ENCODE results near the gene CR1.
"Not testable (repeated sequence)": the region's sequence is repeated elsewhere in the genome, so short reads cannot be mapped to it uniquely, and the experiment has no call there.

CR1 gene

DNA sequence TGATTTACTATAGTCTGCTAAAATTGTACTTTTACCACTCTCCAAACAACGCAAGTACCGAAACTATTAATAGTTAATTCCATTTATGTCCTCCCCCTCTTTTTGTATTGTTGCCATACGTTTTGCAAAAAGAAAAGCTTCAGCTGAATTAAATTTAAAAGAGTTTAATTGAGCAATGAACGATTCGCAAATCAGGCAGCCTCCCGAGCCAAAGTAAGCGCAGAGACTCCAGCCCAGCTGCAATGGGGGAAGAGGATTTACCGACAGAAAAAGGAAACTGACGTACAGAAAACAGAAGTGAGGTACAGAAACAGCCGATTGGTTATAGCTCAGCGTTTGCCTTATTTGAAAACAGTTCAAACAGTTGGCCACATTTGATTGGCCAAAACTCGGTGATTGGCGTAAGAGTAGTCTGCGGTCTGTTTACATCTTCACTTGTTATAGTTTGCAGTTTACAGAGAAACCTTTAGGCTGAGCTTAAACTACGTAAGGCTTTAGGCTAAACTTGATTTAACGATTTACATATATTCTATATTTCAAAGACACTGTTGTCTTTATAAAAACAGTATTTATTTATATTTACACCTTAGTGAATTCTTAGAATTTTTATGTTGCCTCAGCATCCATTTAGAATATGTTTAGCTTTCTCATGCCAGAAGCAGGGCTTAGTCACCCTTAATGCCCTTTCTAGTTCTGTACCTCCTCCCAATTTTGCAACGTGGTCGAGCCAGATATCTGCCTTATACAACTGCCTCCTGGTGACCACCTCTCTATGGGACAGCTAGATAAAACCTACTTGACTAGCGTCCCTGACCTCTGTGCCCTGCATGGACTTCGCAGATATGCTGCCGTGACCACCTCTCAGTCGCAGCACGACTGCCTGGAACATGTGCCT is 23.8 kb downstream of the CR1 start:
- Mint-ChIP-seq H3K27me3 (no peaks in the 10 kb centered on the region), H3K4me3 (no peak overlapping the region), H3K9me3 (no peaks in the 10 kb centered on the region), H3K36me3 (peaks cover 12% of the 10 kb centered on the region), H3K4me1 (peaks cover 3% of the 10 kb centered on the region), H3K27ac (peak overlapping the region; percentile 5)
- ATAC-seq (ENCODE audit: low read depth) (no peak), DNase-seq (ENCODE audit: low spot score in 2 of 2) (no peak)

DNA sequence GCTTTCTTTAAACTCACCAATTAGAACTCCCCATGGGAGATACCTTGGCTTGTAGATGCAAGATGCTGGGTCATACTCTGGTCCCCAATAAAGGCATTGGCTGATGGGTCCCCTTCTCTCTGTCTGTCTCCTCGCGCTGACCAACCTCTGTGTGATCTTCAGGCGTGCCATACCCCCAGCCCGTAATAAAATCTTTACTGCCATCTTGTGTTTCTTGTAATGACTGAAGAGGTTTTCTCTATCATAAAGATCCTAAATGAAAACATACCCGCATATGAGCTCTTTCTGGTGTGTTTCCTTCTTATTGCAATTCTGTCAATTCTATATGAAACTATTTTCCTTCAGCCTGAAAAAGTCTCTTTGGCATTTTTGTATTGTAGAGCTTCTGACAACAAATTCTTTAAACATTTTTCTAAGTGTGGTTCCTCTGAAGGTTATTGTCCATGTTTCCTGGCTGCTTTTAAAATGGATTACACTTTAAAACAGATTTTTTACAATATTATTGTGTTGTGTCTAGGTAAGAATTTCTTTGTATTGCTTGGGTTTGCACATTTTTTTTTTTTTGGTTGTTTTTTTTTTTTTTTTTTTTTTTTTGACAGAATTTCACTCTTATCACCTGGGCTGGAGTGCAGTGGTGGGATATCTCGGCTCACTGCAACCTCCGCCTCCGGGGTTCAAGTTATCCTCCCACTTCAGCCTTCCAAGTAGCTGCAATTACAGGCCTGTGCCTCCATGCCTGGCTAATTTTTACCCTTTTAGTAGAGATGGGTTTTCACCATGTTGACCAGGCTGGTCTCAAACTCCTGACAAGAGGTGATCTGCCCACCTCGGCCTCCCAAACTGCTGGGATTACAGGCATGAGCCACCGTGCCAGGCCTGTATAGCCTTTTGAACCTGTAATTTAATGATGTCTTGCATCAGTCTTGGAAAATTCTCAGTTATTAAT is 24.7 kb downstream of the CR1 start:
- Mint-ChIP-seq H3K36me3 (peaks cover 15% of the 10 kb centered on the region), H3K27ac (peak overlapping the region; percentile 5)
- H3K9me3 Mint-ChIP-seq; H3K4me1 Mint-ChIP-seq; DNase-seq (ENCODE audit: low spot score in 2 of 2); H3K4me3 Mint-ChIP-seq; ATAC-seq (ENCODE audit: low read depth); H3K27me3 Mint-ChIP-seq: not testable (repeated sequence)

DNA sequence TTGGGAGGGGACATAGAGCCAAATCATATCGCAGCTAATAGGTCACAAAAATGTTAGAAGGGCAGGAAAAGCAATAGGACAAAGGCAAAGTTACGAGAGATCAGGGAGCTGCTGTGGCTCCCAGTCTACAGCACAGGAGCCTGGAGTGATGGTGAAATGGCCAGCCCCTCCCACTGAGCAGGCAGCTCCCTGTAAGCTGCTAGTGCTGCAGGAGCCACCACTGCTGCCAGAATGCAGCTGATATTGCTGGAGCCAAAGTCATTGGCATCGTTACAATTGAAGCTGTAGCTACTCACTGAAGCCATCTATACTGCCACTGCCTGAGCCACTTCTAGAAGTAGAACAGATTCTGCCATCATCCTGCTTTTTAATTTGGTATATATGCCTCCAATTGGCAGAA is 29.3 kb downstream of the CR1 start:
- H3K4me1 Mint-ChIP-seq; H3K9me3 Mint-ChIP-seq; H3K27ac Mint-ChIP-seq; ATAC-seq (ENCODE audit: low read depth); DNase-seq (ENCODE audit: low spot score in 2 of 2); H3K4me3 Mint-ChIP-seq; H3K27me3 Mint-ChIP-seq: not testable (repeated sequence)
- H3K36me3 Mint-ChIP-seq, result peaks cover 10% of the 10 kb centered on the region

DNA sequence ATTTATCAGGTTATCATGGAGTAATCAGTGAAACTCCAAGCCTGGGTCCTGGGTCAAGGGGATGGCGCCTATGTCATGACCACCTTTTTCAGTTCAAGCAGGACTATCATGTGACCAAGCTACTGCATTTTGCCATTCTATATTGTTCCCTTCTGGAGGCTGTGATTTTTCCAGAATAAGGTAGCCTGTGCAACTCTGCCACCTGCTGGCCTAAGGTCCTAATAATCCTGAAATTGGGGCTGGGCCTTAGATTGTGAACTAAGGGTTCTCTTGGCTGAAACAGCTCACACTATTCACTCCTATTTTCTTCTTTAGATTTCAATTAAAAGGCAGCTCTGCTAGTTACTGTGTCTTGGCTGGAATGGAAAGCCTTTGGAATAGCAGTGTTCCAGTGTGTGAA is 32.4 kb downstream of the CR1 start:
- not testable (repeated sequence) for DNase-seq (ENCODE audit: low spot score in 2 of 2); H3K9me3 Mint-ChIP-seq; H3K4me3 Mint-ChIP-seq; H3K36me3 Mint-ChIP-seq; ATAC-seq (ENCODE audit: low read depth); H3K4me1 Mint-ChIP-seq; H3K27ac Mint-ChIP-seq; H3K27me3 Mint-ChIP-seq

DNA sequence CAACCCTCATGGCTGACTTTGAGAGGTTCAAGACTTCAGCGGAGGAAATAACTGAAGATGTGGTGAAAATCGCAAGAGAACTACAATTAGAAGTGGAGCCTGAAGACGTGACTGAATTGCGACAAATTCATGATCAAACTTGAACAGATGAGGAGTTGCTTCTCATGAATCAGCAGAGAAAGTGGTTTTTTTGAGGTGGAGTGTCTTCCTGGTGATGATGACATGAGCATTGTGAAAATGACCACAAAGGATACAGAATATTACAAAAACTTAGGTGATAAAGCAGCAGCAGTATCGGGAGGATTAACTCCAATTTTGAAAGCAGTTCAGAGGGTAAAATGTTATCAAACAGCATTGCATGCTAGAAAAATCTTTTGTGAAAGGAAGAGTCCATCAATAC is 40.3 kb downstream of the CR1 start:
- H3K36me3 Mint-ChIP-seq; H3K27me3 Mint-ChIP-seq; H3K4me3 Mint-ChIP-seq; H3K9me3 Mint-ChIP-seq; DNase-seq (ENCODE audit: low spot score in 2 of 2); H3K27ac Mint-ChIP-seq; ATAC-seq (ENCODE audit: low read depth); H3K4me1 Mint-ChIP-seq: not testable (repeated sequence)

DNA sequence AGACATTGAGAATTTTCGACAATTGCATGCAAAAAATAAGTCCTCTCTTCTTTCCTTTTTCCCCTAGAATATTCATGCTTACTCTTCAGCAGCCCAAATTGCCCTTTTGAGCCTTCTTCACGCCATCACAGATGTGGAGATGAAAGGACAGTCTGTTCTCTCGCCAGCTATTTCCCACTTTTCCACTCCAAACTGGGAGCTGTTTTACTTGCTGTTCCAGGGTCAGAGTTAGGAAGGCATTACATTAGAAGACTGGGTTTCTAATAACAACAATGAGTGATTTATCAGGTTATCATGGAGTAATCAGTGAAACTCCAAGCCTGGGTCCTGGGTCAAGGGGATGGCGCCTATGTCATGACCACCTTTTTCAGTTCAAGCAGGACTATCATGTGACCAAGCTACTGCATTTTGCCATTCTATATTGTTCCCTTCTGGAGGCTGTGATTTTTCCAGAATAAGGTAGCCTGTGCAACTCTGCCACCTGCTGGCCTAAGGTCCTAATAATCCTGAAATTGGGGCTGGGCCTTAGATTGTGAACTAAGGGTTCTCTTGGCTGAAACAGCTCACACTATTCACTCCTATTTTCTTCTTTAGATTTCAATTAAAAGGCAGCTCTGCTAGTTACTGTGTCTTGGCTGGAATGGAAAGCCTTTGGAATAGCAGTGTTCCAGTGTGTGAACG is 50.9 kb downstream of the CR1 start:
- H3K4me1 Mint-ChIP-seq; H3K9me3 Mint-ChIP-seq; H3K36me3 Mint-ChIP-seq; H3K4me3 Mint-ChIP-seq; H3K27me3 Mint-ChIP-seq; DNase-seq (ENCODE audit: low spot score in 2 of 2); ATAC-seq (ENCODE audit: low read depth); H3K27ac Mint-ChIP-seq: not testable (repeated sequence)

DNA sequence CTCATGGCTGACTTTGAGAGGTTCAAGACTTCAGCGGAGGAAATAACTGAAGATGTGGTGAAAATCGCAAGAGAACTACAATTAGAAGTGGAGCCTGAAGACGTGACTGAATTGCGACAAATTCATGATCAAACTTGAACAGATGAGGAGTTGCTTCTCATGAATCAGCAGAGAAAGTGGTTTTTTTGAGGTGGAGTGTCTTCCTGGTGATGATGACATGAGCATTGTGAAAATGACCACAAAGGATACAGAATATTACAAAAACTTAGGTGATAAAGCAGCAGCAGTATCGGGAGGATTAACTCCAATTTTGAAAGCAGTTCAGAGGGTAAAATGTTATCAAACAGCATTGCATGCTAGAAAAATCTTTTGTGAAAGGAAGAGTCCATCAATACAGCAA is 58.9 kb downstream of the CR1 start:
- not testable (repeated sequence) for H3K27ac Mint-ChIP-seq; H3K4me3 Mint-ChIP-seq; DNase-seq (ENCODE audit: low spot score in 2 of 2); ATAC-seq (ENCODE audit: low read depth); H3K27me3 Mint-ChIP-seq; H3K9me3 Mint-ChIP-seq; H3K36me3 Mint-ChIP-seq; H3K4me1 Mint-ChIP-seq

DNA sequence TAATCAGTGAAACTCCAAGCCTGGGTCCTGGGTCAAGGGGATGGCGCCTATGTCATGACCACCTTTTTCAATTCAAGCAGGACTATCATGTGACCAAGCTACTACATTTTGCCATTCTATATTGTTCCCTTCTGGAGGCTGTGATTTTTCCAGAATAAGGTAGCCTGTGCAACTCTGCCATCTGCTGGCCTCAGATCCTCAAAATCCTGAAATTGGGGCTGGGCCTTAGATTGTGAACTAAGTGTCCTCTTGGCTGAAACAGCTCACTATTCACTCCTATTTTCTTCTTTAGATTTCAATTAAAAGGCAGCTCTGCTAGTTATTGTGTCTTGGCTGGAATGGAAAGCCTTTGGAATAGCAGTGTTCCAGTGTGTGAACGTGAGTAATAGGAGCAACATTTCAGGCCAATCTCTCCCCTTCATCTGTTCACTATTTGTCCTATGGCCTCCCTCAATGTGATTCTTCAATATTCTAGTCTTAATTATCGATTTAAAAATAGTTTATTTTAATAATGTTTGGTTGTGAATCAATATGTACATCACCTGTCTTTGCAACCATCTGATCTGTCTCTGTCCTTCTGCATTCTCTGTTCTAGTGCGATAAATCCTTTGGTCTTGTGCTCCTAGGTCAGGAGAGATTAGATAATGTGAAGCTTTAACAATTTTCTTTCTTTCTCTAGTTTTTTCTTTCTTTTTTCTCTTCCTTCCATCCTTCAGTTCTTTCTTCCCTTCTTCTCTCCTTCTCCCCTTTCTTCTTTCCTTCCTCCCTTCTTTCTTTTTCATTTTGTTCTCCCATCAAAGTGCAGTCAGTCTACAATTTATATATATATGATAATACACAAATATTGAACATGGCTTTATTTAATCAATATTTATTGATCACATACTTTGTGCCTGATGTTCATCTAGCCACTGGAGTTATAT is 69.8 kb downstream of the CR1 start:
- no peaks in the 10 kb centered on the region for H3K9me3 Mint-ChIP-seq

DNA sequence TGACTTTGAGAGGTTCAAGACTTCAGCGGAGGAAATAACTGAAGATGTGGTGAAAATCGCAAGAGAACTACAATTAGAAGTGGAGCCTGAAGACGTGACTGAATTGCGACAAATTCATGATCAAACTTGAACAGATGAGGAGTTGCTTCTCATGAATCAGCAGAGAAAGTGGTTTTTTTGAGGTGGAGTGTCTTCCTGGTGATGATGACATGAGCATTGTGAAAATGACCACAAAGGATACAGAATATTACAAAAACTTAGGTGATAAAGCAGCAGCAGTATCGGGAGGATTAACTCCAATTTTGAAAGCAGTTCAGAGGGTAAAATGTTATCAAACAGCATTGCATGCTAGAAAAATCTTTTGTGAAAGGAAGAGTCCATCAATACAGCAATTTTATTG is 76.0 kb downstream of the CR1 start:
- H3K4me1 Mint-ChIP-seq; ATAC-seq (ENCODE audit: low read depth); H3K9me3 Mint-ChIP-seq; H3K4me3 Mint-ChIP-seq; H3K27ac Mint-ChIP-seq; H3K27me3 Mint-ChIP-seq; DNase-seq (ENCODE audit: low spot score in 2 of 2): not testable (repeated sequence)
- peaks cover 19% of the 10 kb centered on the region for H3K36me3 Mint-ChIP-seq

More for the DNA sequence above, 69.8 kb downstream of the CR1 start:
- Mint-ChIP-seq H3K27ac (no peak overlapping the region), H3K36me3 (peaks cover 20% of the 10 kb centered on the region), H3K27me3 (no peaks in the 10 kb centered on the region), H3K4me1 (no peaks in the 10 kb centered on the region), H3K4me3 (no peak overlapping the region)
- ATAC-seq (ENCODE audit: low read depth) (no peak), DNase-seq (ENCODE audit: low spot score in 2 of 2) (no peak)

DNA sequence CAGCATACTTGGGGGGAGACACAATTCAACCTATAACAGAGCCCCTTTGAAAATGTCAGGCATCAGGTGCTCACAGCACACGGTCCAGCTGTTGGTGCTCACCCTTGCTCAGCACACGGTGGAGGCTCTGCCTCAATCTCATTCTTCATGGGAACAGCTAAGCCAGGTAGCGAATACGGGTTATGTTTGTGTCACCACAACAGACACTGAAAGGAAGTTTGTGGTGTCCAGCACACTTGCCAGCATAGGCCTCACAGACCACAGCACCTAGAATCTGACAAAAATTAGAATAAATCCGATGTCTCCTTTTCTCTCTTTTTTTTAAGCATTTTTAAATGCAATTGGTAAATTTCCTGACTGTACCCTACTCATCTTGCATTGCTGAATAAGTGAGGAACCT is 77.1 kb downstream of the CR1 start:
- peaks cover 18% of the 10 kb centered on the region for H3K36me3 Mint-ChIP-seq
- H3K27ac Mint-ChIP-seq, result peak overlapping the region; percentile 70
- not testable (repeated sequence) for H3K4me3 Mint-ChIP-seq; H3K4me1 Mint-ChIP-seq; H3K9me3 Mint-ChIP-seq; ATAC-seq (ENCODE audit: low read depth); DNase-seq (ENCODE audit: low spot score in 2 of 2); H3K27me3 Mint-ChIP-seq

DNA sequence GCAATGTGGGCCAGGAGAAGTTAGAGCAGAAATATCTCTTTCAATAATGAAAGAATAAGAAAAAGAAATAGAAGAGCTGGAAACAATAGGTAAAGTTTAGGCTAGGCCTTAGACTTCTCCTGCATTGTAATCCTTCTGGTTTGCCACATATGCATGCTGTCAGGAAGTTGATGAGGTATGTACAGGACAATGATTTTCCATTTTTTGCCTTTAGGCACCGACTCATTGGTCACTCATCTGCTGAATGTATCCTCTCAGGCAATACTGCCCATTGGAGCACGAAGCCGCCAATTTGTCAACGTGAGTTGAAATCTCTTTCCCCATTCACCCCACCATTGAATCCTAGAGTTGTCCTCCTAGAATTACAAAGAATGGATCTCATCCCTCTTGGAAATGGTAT is 79.4 kb downstream of the CR1 start:
- not testable (repeated sequence) for H3K4me1 Mint-ChIP-seq; H3K27me3 Mint-ChIP-seq; DNase-seq (ENCODE audit: low spot score in 2 of 2); H3K27ac Mint-ChIP-seq; H3K9me3 Mint-ChIP-seq; H3K4me3 Mint-ChIP-seq; ATAC-seq (ENCODE audit: low read depth)
- peaks cover 23% of the 10 kb centered on the region for H3K36me3 Mint-ChIP-seq

DNA sequence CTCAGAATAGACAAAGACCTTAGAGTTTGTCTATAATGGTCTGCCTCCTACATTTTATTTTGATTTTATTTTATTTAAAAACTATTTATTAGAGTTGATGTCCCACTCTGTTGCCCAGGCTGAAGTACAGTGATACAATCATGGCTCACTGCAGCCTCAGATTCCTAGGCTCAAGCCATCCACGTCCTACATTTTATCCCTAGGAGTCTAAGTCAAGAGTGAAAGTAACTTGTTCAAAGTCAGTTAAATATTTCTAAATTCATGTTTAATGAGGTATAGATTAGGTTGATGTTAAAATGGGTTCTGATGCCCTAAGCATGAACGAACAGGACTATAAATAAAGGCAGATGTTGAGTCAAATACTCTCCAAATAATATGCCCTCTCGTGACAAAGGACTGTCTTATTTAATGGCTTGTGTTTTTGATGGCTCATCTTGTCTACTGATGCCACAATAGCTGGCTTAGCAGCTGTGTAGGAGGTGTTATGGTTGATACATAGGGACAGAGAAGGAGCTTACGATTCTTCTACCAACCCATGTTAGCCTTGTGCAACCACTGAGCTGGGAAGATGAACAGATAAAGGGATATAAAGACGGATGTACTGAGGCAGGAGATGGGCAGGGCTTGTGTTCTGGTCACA is 83.0 kb downstream of the CR1 start:
- Mint-ChIP-seq H3K4me1 (peaks cover 2% of the 10 kb centered on the region), H3K36me3 (peaks cover 41% of the 10 kb centered on the region), H3K9me3 (no peaks in the 10 kb centered on the region), H3K4me3 (no peak overlapping the region), H3K27me3 (no peaks in the 10 kb centered on the region), H3K27ac (peak overlapping the region; percentile 71)
- no peak for DNase-seq (ENCODE audit: low spot score in 2 of 2)
- ATAC-seq (ENCODE audit: low read depth), result no peak

DNA sequence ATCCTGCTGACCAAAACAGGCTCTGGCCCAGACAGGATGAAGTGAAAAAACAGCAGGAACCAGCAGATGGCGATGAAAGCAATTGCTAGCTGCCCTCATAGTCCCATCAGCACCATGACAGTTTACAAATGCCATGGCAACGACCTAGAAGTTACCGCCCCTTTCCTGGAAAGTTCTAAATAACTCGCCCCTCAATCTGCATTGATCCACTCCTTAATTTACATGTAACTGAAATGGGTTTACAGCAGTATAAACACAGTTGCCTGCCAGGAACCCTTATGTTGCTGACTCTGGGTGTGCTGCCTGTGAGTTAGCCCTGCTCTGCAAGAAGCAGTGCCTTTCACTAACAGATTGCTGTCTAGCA is 83.5 kb downstream of the CR1 start:
- peaks cover 39% of the 10 kb centered on the region for H3K36me3 Mint-ChIP-seq
- DNase-seq (ENCODE audit: low spot score in 2 of 2) (peak in 1 of 2 donors; percentile 7), ATAC-seq (ENCODE audit: low read depth) (peak; percentile 73)
- peaks cover 2% of the 10 kb centered on the region for H3K4me1 Mint-ChIP-seq
- peak overlapping the region; percentile 71 for H3K27ac Mint-ChIP-seq
- H3K4me3 Mint-ChIP-seq, result no peak overlapping the region
- H3K9me3 Mint-ChIP-seq, result no peaks in the 10 kb centered on the region
- H3K27me3 Mint-ChIP-seq, result no peaks in the 10 kb centered on the region
